Mesothelial cell of epicardium (in vitro differentiated cells): ENCODE results near the gene EEF1B2. TPM values are rescaled to one million over a fixed set of nuclear protein-coding genes. Genes with fewer than 3 reads are reported as not detected.
"Not testable (repeated sequence)": the region's sequence is repeated elsewhere in the genome, so short reads cannot be mapped to it uniquely, and the experiment has no call there.

Experiments used
- DNase-seq, 2 experiments: peaks; one replicate each; pipeline ENCODE4 v3.0.0; 2021; ENCODE audit warnings: low spot score in 2 of 2; ENCODE audit not compliant: unreplicated experiment in 2 of 2
- H3K27ac Mint-ChIP-seq: 2 replicates; pipeline ENCODE4 v1.8.0; 2021; ENCODE audit warnings: mixed read lengths
- H3K27me3 Mint-ChIP-seq: 2 replicates; pipeline ENCODE4 v1.8.0; 2021; ENCODE audit warnings: low read depth, mixed read lengths
- H3K36me3 Mint-ChIP-seq: 2 replicates; pipeline ENCODE4 v1.8.0; 2021; ENCODE audit warnings: mixed read lengths
- H3K4me1 Mint-ChIP-seq: 2 replicates; pipeline ENCODE4 v1.8.0; 2021; ENCODE audit warnings: mixed read lengths
- H3K4me3 Mint-ChIP-seq: 2 replicates; pipeline ENCODE4 v1.8.0; 2021; ENCODE audit warnings: mild to moderate bottlenecking, moderate library complexity, mixed read lengths
- H3K9me3 Mint-ChIP-seq: 2 replicates; pipeline ENCODE4 v1.8.0; 2021; ENCODE audit warnings: mixed read lengths
- total RNA-seq: library from RNA; stranded (reverse); gene quantifications from 3 replicates; pipeline ENCODE4 v1.2.1, GENCODE V29; 2021
- TF ChIP-seq, protein P1 (sequence below): fragments of 200-600 bp; sonication (generic); IDR thresholded peaks from one replicate; pipeline ENCODE4 v1.5.0; 2021; ENCODE audit warnings: antibody characterized with exemption; ENCODE audit not compliant: unreplicated experiment

The EEF1B2 gene
- total RNA-seq, 1 donor from 2014 or later: 483 TPM

- H3K4me1 Mint-ChIP-seq: peaks cover 4% of the 10 kb centered on the region
- no peak overlapping the region for H3K27ac Mint-ChIP-seq
- H3K9me3 Mint-ChIP-seq: no peaks in the 10 kb centered on the region
- TF ChIP-seq, protein P1, sequence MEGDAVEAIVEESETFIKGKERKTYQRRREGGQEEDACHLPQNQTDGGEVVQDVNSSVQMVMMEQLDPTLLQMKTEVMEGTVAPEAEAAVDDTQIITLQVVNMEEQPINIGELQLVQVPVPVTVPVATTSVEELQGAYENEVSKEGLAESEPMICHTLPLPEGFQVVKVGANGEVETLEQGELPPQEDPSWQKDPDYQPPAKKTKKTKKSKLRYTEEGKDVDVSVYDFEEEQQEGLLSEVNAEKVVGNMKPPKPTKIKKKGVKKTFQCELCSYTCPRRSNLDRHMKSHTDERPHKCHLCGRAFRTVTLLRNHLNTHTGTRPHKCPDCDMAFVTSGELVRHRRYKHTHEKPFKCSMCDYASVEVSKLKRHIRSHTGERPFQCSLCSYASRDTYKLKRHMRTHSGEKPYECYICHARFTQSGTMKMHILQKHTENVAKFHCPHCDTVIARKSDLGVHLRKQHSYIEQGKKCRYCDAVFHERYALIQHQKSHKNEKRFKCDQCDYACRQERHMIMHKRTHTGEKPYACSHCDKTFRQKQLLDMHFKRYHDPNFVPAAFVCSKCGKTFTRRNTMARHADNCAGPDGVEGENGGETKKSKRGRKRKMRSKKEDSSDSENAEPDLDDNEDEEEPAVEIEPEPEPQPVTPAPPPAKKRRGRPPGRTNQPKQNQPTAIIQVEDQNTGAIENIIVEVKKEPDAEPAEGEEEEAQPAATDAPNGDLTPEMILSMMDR: no peak
- H3K36me3 Mint-ChIP-seq: no peaks in the 10 kb centered on the region
- no peaks in the 10 kb centered on the region for H3K27me3 Mint-ChIP-seq
- DNase-seq: no peak
- no peak overlapping the region for H3K4me3 Mint-ChIP-seq
Observed at GRCh38 chr2:206203331-206203730, 43.6 kb downstream of the EEF1B2 start.

DNA sequence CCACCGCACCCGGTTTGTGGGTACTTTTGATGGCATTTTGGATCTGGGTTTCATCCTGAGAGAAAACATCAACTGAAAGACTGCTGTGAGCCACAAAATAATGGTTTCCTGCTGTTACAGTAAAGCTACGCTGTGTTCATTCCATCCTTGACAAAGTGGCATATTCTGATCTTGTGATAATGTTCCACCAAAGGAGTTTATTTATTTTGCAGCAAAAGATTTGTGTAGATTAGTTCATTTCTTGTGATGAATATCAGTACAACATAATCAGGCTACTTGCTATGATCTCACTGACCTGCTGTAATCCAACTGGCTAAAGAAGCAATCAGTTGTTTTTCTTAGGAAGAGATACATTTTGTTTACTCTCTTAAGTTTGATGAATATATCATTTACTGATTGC is 45.0 kb downstream of the EEF1B2 start:
- Mint-ChIP-seq H3K27ac (no peak overlapping the region), H3K36me3 (no peaks in the 10 kb centered on the region), H3K27me3 (no peaks in the 10 kb centered on the region), H3K4me3 (no peak overlapping the region), H3K9me3 (no peaks in the 10 kb centered on the region), H3K4me1 (peaks cover 4% of the 10 kb centered on the region)
- TF ChIP-seq, protein P1: no peak
- DNase-seq: no peak

- not testable (repeated sequence) for H3K9me3 Mint-ChIP-seq, H3K27me3 Mint-ChIP-seq, H3K27ac Mint-ChIP-seq, H3K36me3 Mint-ChIP-seq, H3K4me1 Mint-ChIP-seq, DNase-seq, H3K4me3 Mint-ChIP-seq
Observed at GRCh38 chr2:206207316-206207715, 47.6 kb downstream of the EEF1B2 start.

GRCh38 chr2:206208900-206209299 is 49.2 kb downstream of the EEF1B2 start:
- DNase-seq: no peak
- TF ChIP-seq, protein P1: no peak
- Mint-ChIP-seq H3K27me3 (no peaks in the 10 kb centered on the region), H3K27ac (no peak overlapping the region), H3K36me3 (no peaks in the 10 kb centered on the region), H3K4me1 (peaks cover 23% of the 10 kb centered on the region), H3K9me3 (no peaks in the 10 kb centered on the region), H3K4me3 (no peak overlapping the region)

DNA sequence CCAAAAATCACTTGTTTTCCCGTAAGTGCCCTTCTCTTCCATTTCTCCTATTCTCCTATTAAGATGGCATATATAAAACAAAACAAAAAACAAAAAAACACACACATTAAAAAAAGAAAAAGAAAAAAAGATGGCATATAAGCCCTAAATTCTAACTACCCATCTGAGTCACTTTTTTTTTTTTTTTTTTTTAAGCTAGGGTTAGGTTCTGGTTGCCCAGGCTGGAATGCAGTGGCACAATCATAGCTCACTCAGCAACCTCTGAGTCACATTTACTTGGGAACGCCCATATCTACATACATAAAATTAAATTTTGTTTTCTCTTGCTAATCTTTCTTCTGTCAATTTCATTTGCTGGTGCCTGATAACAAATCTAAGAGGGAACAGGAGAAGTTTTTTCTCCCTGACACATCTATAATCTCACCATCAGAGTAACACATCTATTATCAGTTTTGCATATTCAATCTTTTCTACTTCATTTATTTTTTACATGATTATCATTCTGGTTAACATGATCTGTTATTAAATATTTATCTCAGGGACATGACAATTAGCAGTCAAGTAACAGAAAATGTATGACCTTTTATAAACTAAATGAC is 52.1 kb downstream of the EEF1B2 start:
- H3K9me3 Mint-ChIP-seq: no peaks in the 10 kb centered on the region
- H3K27me3 Mint-ChIP-seq: no peaks in the 10 kb centered on the region
- no peak for DNase-seq
- no peak overlapping the region for H3K4me3 Mint-ChIP-seq
- H3K36me3 Mint-ChIP-seq: no peaks in the 10 kb centered on the region
- H3K4me1 Mint-ChIP-seq: peaks cover 19% of the 10 kb centered on the region
- peak overlapping the region; percentile 12 for H3K27ac Mint-ChIP-seq
- TF ChIP-seq, protein P1: no peak

Other genes with a start within 250 kb of the EEF1B2 start
- gene INO80D, start 73.7 kb upstream of the EEF1B2 start, total RNA-seq: 21.4 to 23.1 TPM (median 21.7 TPM) in 3 replicates
- 59.6 to 62.5 TPM (median 61.5 TPM) in 3 replicates for gene NDUFS1, start 451 bp upstream of the EEF1B2 start, total RNA-seq
- gene ZDBF2, start 114.8 kb downstream of the EEF1B2 start, total RNA-seq: 45.7 to 49.5 TPM (median 47.6 TPM) in 3 replicates